ENCODE results near the gene TRUB1. TPM values are rescaled to one million over a fixed set of nuclear protein-coding genes. Genes with fewer than 3 reads are reported as not detected.

TRUB1 gene
- total RNA-seq, 4 donors from 2014 or later, result 8.6 to 11.6 (median 10.0) TPM

- 82% methylated on average over 9 of the region's 9 CpGs for whole genome bisulfite sequencing
- H3K4me3 ChIP-seq, result no peak overlapping the region
- intact Hi-C loops (cut with DNase I), result no loop called here
- H3K36me3 ChIP-seq, result no peaks in the 10 kb centered on the region
- TF ChIP-seq CTCF (IDR thresholded peaks at IDR 0.05), result no peak
- TF ChIP-seq POLR2A (IDR thresholded peaks at IDR 0.05; ENCODE audit: low read depth), result no peak
- TF ChIP-seq POLR2AphosphoS5 (IDR thresholded peaks at IDR 0.05), result no peak
- no peak for TF ChIP-seq EP300 (IDR thresholded peaks at IDR 0.05)
- DNase-seq (ENCODE audit: extremely low spot score), result peak; percentile 60
- H3K27me3 ChIP-seq, result peaks cover 0 to 5% (median 0%) of the 10 kb centered on the region in 4 donors
- no peaks in the 10 kb centered on the region for H3K9me3 ChIP-seq
- no peaks in the 10 kb centered on the region for H3K4me1 ChIP-seq
- H3K27ac ChIP-seq (replicated peaks in 1 of 4), result no peak overlapping the region
These were observed 80.4 kb downstream of the TRUB1 start for GRCh38 chr10:115018185-115018931.

GRCh38 chr10:115020449-115020848 is 82.5 kb downstream of the TRUB1 start:
- Histone ChIP-seq H3K27ac (replicated peaks in 1 of 4) (no peak overlapping the region), H3K4me3 (no peak overlapping the region), H3K9me3 (no peaks in the 10 kb centered on the region), H3K4me1 (no peaks in the 10 kb centered on the region), H3K36me3 (no peaks in the 10 kb centered on the region), H3K27me3 (peaks cover 0 to 5% (median 0%) of the 10 kb centered on the region in 4 donors)
- DNase-seq (ENCODE audit: extremely low spot score), result peak; percentile 72
- TF ChIP-seq POLR2A (IDR thresholded peaks at IDR 0.05; ENCODE audit: low read depth), result no peak
- no peak for TF ChIP-seq EP300 (IDR thresholded peaks at IDR 0.05)
- TF ChIP-seq POLR2AphosphoS5 (IDR thresholded peaks at IDR 0.05), result no peak
- no peak for TF ChIP-seq CTCF (IDR thresholded peaks at IDR 0.05)
- WGBS, result 87% methylated on average over 2 of the region's 2 CpGs
- intact Hi-C loops (cut with DNase I), result no loop called here

- 83% methylated on average over 5 of the region's 5 CpGs for WGBS
- TF ChIP-seq POLR2A (IDR thresholded peaks at IDR 0.05; ENCODE audit: low read depth) (no peak), CTCF (IDR thresholded peaks at IDR 0.05) (no peak), EP300 (IDR thresholded peaks at IDR 0.05) (no peak), POLR2AphosphoS5 (IDR thresholded peaks at IDR 0.05) (no peak)
- peak; percentile 8 for DNase-seq (ENCODE audit: extremely low spot score)
- Histone ChIP-seq H3K4me1 (peaks cover 0 to 5% (median 0%) of the 10 kb centered on the region in 4 donors), H3K27ac (replicated peaks in 1 of 4) (no peak overlapping the region), H3K36me3 (no peaks in the 10 kb centered on the region), H3K27me3 (no peaks in the 10 kb centered on the region), H3K4me3 (no peak overlapping the region), H3K9me3 (no peaks in the 10 kb centered on the region)
- intact Hi-C loops (cut with DNase I), result no loop called here
These were observed 84.7 kb downstream of the TRUB1 start for GRCh38 chr10:115022733-115023132.

DNA sequence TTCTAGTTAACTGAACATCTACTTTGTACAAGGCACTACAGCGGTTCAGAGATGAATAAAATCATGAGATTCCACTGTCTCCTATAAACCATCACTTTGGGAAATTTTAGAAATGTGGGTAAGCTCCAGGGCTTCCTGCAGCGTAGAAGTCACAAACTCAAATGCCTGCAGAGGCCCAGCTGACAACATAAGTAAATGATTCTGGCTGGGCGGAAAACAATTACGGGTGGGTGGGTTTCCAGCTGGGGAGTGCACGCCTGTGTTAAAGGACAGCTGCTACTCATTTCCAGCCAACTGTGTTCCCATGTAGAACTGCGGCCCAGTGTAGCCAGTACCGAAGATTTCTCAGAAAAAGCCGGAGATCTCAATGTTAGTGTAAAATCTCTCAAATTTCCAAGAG is 85.7 kb downstream of the TRUB1 start:
- no peak overlapping the region for H3K4me3 ChIP-seq
- H3K4me1 ChIP-seq, result peaks cover 0 to 5% (median 0%) of the 10 kb centered on the region in 4 donors
- H3K9me3 ChIP-seq, result no peaks in the 10 kb centered on the region
- 86% methylated on average over 8 of the region's 8 CpGs for WGBS
- intact Hi-C loops (cut with DNase I), result no loop called here
- DNase-seq (ENCODE audit: extremely low spot score), result peak; percentile 81
- no peaks in the 10 kb centered on the region for H3K36me3 ChIP-seq
- H3K27ac ChIP-seq (replicated peaks in 1 of 4), result no peak overlapping the region
- H3K27me3 ChIP-seq, result no peaks in the 10 kb centered on the region
- no peak for TF ChIP-seq CTCF (IDR thresholded peaks at IDR 0.05)
- no peak for TF ChIP-seq POLR2A (IDR thresholded peaks at IDR 0.05; ENCODE audit: low read depth)
- TF ChIP-seq EP300 (IDR thresholded peaks at IDR 0.05), result no peak
- no peak for TF ChIP-seq POLR2AphosphoS5 (IDR thresholded peaks at IDR 0.05)

Measured in esophagus muscularis mucosa (tissue), 4 donors.